Cerebellar cortex (tissue), 1 donor: Measurements from ENCODE around the gene PRKCH.

Experiments used
- DNase-seq: peaks from one replicate; pipeline ENCODE4 v3.0.0-alpha.2; 2015; ENCODE audit warnings: low spot score

PRKCH gene

GRCh38 chr14:61321385-61322010 is at the start of gene PRKCH:
PRKCH (plus strand) TSS chr14:61321579; CDS start chr14:61322102, 523 bp downstream.
- DNase-seq, result no peak

DNA sequence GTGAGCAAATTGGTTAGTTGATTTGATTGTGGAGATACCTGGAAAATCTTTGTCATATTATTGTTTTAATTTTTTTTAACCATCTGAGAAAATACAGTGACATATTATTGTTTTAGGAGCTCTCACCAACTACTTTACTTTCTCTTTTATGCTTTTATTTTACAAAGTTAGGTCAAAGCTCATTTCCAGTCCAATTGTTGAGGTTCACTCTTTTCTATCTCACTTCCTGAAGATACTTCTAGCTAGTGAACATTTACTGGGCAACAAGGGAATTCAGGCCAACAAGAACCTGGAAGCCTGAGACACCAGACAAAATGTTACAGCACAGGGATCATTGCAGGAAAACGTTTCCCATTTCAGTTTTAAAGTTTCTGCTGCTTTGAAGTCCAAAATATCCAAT is 44.1 kb upstream of the PRKCH start:
- no peak for DNase-seq

DNA sequence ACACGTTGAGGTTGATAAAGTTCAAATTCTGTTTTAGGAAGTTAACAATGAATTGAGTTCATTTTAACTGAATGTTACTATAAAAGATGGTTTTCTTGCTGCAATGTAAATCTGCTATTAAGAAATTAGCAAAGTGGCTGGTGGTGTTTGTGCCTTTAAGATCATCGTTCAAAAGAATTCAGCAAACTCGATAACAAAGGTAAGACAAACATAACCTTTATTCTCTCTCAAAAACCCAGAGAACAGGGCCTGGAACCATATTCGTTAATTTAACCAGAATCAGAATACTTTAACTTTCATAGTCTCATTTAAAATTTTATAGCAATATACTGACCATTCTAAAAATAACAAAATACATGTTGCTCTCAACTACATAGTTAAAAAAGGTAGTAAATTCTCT is 43.6 kb upstream of the PRKCH start:
- no peak for DNase-seq

DNA sequence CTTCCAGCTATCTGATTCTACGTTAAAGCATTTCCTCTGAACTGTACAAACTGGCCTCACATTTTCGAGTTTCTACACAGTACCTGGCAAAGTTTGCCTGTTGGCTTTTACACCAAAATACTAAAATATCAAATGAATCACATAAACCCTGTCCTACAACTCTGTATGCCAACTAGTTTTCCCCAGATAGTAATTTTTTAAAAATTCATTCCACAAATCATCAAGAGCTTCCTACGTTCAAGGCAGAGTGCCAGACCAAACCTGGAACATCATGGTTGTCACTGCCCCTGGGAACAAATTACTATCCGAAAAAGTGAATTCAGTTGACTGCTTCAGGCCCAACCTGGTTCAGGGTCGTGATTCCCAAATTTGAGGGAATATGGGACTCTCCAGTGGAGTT is 42.3 kb upstream of the PRKCH start:
- no peak for DNase-seq

DNA sequence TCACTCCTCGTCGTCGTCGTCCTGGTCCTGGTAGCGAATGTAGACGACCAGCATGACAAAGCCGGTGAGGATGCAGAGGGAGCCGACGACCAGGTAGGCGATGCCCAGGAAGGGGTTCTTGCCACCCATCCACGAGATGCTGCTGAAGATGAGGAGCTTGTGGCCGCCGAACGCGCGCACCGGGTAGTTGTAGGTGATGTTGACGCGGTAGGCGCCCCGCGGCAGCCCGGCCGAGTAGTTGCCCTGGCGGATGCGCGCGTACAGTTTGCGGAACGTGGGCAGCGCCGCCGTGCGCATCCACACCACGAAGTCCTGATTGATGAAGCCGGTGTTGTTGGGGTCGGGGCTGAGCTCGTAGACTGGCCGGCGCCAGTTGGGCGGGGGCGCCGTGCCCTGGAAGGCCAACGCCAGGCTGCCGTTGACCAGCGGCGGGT is 41.3 kb upstream of the PRKCH start:
- DNase-seq, result no peak

DNA sequence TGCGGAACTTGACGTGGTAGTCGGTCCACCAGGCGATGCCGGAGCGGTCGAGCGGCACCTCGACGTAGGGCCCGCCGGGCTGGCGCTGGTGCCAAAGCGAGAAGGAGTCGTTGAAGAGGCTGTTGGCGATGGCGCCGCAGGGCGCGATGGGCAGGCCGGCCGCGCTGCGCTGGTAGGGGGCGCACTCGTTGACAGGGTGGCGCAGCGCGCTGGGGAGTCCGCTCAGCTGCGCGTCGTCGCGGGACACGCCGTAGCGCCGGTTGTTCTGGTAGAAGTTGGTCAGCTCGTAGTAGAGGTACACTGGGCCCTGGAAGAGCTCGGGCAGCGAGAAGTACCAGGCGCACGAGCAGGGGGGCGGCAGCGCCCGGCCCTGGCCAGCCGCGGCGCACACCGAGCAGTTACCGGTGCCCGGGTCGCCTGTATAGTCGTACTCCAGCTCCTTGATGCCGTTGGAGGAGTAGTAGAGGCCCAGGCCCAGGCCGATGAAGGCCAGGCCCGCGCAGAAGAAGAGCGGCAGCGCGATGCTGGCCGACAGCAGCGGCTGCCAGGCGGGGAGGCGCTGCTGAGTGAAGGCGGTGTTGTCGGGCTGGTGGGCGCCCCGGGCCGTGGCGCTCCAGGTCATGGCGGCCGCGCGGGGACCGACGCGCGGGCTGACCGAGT is 40.7 kb upstream of the PRKCH start:
- no peak for DNase-seq

DNA sequence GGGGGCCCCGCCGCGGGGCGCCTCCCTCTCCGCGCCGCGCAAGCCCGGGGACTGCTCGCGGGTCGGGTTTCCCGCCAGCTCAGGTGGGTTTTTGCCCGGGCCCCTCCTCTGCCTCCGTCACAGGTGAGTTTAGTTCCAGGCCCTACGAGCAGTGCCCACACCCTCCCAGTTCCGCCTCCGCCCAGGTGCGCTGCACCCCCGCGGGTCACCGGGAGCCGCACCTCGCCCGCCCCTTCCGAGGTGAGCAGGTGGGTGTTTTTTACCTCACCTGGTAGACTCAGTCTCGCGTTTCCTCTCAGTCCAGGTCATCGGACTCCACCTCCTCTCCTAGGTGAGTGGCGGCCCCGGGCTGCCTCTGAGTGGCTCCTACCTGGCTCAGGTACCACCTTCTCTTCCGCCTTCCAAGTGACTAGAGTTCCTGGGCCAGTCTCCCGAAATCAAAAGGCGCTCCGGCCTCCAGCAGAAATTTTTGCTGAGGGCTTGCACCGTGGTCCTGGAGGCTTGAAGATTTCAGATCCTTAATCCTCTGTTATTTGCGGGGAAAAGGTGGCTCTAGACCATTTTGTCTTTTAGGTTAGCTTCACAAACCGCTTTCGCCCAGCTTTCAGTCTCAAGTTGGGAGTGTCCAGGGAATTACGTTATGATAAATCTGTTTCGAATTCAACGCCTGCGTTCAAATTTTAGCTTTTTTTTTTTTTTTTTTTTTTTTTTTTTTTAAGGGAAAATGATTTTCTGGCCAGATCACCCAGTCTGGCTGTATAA is 40.0 kb upstream of the PRKCH start, which contains the start of gene TMEM30B:
TSS of gene TMEM30B (minus strand) at position 153 of the 762 bp plus-strand sequence. CDS start 191 bp downstream, outside the sequence.
- DNase-seq, result no peak

DNA sequence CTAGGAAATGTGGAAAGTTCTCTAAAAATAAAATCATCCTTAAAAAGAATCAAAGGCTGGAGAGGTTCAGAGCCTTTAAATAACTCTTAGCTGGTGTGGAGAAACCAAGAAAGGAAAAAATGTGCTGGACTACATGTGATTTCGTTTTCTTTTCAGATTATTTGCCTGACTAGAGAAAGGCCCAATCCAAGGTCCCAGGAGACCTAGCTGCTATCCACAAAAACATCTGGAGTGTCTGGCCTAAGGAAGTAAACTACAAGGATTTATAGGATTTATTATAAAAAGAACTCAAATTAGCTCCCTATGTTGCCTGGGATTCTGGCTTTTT is 39.5 kb upstream of the PRKCH start:
- DNase-seq, result no peak

DNA sequence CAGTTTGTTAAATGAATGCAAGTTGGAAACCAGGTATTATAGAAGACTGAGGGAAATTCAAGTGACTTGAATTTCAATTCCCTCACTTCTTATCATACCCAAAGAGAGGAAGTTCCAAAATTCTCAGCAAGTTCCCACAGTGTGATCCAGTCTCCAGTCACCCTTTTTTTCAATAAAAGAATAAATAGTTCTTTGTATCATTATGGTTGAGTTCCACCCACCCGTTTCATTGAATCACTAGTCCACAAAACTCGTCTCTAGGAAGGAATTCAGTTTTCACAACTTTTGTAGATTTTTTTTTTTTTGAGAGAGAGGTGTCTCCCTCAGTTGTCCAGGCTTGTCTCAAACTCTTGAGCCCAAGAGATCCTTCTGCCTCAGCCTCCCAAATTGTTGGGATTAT is 38.6 kb upstream of the PRKCH start:
- no peak for DNase-seq

DNA sequence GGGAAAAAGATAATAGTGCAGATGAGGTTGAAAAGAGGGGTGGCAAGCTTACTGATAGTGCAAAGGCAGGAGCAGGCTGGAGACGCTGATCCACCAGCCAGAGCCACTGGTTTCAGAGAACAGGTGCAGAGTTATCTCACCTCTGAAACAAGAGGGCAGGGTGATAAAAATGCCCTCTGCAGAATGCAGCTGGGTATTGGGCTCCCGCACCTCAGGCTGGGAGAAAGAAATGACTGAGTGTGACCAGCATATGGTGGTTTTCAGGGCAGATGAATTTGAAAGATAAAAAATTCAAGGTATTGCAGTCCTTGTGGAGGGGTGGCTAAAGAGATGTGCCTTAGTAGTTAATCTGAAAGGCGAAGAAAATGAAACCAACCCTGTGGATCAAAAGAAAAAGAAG is 37.4 kb upstream of the PRKCH start:
- DNase-seq, result no peak

GRCh38 chr14:61285364-61285763 is 36.0 kb upstream of the PRKCH start:
- DNase-seq, result no peak

DNA sequence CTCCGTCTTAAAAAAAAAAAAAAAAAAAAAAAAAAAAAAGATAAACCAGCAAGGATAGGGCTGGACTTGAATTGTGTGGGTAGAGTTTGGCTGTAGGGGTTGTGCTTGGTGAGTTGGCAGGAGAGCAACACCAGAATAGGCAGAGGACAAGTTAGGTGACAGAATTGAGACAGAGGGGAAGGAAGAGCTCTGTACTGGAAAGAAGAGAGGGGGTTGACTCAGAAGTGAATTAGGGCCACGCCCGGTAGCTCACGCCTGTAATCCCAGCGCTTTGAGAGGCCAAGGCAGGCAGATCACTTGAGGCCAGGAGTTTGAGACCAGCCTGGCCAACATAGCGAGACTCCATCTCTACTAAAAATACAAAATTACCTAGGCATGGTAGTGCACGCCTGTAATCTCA is 34.2 kb upstream of the PRKCH start:
- no peak for DNase-seq

GRCh38 chr14:61288228-61288627 is 33.2 kb upstream of the PRKCH start:
- DNase-seq, result no peak

DNA sequence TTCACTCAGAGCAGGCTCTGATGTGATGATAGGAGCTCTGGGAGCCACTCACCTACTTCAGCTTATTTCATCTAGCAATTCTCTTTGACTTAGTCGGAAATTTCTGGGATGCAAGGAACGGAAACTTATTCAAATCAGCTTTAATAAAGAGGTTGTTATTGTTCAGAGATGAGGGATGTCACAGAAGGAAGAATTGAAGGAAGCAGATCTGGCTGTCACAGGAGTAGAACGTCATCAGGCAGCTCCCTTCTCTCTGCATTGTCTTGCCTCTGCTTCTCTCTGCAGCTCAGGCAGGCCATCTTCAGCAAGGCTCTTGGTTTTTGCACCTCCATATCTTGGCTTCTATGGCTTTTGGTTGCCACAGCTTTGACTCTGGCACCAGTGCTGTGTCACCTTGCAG is 32.7 kb upstream of the PRKCH start:
- no peak for DNase-seq

GRCh38 chr14:61290701-61291100 is 30.7 kb upstream of the PRKCH start:
- no peak for DNase-seq

- DNase-seq, result no peak
These were observed 25.2 kb upstream of the PRKCH start for GRCh38 chr14:61296151-61296550.

DNA sequence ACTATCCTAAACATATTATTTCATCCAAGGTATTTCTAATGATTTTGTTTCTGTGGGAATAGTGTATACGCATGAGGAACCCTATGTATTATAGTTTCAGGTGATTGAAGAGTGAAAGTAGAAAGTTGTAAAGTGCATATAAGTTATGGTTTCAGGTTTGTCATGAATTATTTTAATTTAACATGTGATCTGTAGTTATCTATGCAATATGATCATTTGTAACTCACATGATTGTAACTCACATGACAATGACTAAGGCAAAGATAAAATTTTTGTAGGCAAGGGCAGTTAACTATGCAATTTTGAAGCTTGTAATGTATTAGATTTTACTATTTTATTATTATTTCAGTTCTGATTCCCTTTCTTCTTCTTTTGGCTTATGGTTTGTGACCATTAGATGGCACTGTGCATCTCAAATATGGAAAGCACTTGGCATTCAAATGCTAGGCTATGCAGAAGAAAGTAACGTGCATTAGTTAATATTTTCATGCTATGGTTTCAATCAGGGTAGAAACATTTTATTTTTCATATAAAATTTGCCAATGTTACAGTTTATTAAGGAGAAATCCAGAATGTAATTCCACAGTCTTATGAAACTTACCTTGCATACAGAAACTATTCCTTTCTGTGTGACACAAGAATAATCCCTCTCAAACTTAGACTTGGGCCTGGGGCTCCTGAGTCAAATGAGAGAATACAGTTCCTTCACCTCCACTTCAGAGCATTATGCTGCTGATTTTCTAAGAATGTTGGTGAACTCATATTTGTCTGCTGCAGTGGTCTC is 24.5 kb upstream of the PRKCH start:
- DNase-seq, result peak; percentile 12

GRCh38 chr14:61297581-61297980 is 23.8 kb upstream of the PRKCH start:
- no peak for DNase-seq

- no peak for DNase-seq
These were observed 22.6 kb upstream of the PRKCH start for GRCh38 chr14:61298824-61299223.

DNA sequence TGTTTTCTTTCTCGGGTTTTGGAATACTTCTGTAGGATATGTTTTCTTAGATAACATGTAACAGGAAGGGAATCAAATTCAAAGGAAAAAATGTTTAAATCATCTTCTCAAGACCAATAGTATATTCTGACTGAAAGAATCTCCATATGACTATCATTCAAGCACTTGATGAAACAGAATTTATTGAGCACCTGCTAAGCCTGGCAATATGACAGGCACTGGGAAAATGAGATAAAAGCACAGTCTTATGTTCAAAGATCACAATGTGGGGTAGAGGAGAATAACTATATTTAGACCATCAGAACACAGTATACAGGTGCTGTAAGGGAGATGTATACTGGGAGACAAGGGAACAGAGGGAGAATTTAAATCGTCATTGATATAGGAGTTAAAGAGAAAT is 21.2 kb upstream of the PRKCH start:
- no peak for DNase-seq

- no peak for DNase-seq
These were observed 20.6 kb upstream of the PRKCH start for GRCh38 chr14:61300754-61301153.

DNA sequence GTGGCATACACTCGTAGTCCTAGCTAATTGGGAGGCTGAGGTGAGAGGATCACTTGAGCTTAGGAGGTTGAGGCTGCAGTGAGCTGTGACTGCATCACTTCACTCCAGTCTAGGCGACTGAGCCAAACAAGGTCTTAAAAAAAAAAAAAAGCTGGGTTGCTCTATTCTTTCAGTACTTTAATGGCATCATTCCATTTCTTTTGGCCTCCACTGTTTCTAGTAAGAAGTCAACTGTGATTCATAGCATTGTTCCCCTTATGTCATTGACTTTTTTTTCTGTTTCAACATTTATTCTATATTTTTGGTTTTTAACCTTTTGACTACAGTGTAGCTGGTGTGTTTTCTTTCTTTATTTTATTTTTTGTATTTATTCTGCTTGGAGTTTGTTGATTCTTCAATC is 16.7 kb upstream of the PRKCH start:
- DNase-seq, result no peak

DNA sequence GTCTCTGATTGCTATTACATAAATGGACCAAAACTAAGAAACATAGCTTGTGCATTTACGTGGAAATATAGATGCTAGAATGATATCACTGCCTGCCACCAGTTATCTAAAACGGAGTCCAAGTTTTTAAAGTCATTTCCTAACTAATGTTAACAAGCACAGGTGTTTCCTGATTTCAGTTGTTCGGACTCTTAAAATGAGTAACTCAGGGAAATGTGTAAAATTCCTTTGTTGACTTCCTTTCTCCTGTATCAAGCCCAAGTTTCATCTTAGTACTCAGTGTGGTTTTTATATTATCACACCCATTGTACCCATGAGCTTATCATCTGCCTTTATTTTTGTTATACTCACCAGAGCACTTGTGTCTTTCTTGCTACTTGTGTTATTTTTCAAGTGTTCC is 13.2 kb upstream of the PRKCH start:
- no peak for DNase-seq
